Uterus (tissue), 2 donors: ENCODE measurements around the gene FBXO40.

ENCODE experiments used
- CTCF ChIP-seq, 4 experiments: fragments of 200-600 bp in 2 of 4; fragments of 450-650 bp in 2 of 4; sonication (generic) in 2 of 4; IDR thresholded peaks; one replicate each; pipeline ENCODE4 v1.5.1; 2016 to 2019; ENCODE audit warnings: antibody characterized with exemption in 4 of 4, mild to moderate bottlenecking in 2 of 4, moderate library complexity in 1 of 4
- POLR2A ChIP-seq, 2 donors: fragments of 450-650 bp; IDR thresholded peaks; one replicate each; pipeline ENCODE4 v1.6.1; 2016; ENCODE audit warnings: antibody characterized with exemption in 2 of 2, mild to moderate bottlenecking in 1 of 2, moderate library complexity in 1 of 2

DNA sequence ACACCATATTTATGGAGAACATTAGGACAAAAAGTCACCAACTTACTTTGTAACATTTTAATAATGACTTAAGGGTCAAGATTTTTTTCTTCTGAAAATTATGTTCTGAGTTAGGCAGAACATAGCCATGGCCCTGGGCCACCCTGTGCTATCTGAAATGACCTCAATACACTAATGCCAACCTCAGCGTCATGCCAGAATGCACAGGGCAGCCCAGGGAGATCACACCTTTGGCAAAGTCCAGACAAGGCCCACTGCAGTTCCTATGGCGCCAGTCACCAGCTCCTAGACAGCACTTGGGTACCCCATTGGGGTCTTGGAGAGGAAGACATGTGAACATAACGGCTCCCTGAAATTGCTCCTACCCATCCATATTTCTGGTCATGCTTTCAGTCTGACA lies 34.4 kb downstream of the FBXO40 start:
- TF ChIP-seq CTCF (IDR thresholded peaks at IDR 0.05) (no peak), POLR2A (IDR thresholded peaks at IDR 0.05) (no peak)
